SK-N-SH (cell line): ENCODE data around the gene PDGFA. TPM values are rescaled to one million over a fixed set of nuclear protein-coding genes. Genes with fewer than 3 reads are reported as not detected.

Source experiments
- CTCF ChIA-PET: fragments of 300-600, 350-600 bp; formaldehyde crosslinking; extraction: SDS; loops from one replicate; lab custom pipeline; 2021; lab: Yijun Ruan, JAX
- POLR2A ChIA-PET: fragments of 350-600 bp; sonication (Branson Sonifier 250); formaldehyde crosslinking; extraction: SDS; loops from one replicate; lab custom pipeline; 2020; ENCODE audit warnings: antibody characterized with exemption, inconsistent platforms; lab: Yijun Ruan, JAX
- DNase-seq: peaks from one replicate; pipeline ENCODE4 v3.0.0; 2012
- H2AFZ ChIP-seq: fragments of 200-600 bp; sonication (generic); 2 replicates; pipeline ENCODE4 v1.8.1; 2016; ENCODE audit warnings: antibody characterized with exemption, mild to moderate bottlenecking, low read depth
- H3F3A ChIP-seq: fragments of 200-600 bp; sonication (generic); replicated peaks from 2 replicates; pipeline ENCODE3; 2016; ENCODE audit warnings: antibody characterized with exemption, mild to moderate bottlenecking; ENCODE audit not compliant: insufficient read depth
- H3K27ac ChIP-seq, 2 experiments: fragments of 200-500 bp in 1 of 2; fragments of 200-600 bp in 1 of 2; sonication (Bioruptor generic) in 1 of 2; sonication (generic), shearing (Covaris generic) in 1 of 2; 2 replicates each; pipeline versions ENCODE4 v1.5.1 to v1.6.1; 2014 to 2016; ENCODE audit warnings: low read depth in 2 of 2, inconsistent platforms in 1 of 2, low read length in 1 of 2, mild to moderate bottlenecking in 1 of 2, mixed read lengths in 1 of 2
- H3K27me3 ChIP-seq: fragments of 200-600 bp; sonication (generic), shearing (Covaris generic); 2 replicates; pipeline ENCODE4 v1.6.1; 2016; ENCODE audit warnings: mixed run types; ENCODE audit not compliant: insufficient read depth
- H3K36me3 ChIP-seq, 2 experiments: fragments of 200-500 bp in 1 of 2; fragments of 200-600 bp in 1 of 2; sonication (Bioruptor generic) in 1 of 2; sonication (generic) in 1 of 2; replicated peaks in 1 of 2; 2 replicates each; pipeline versions ENCODE3 to v1.5.1; 2014 to 2016; ENCODE audit warnings: low read length in 1 of 2, mild to moderate bottlenecking in 1 of 2; ENCODE audit not compliant: insufficient read depth in 2 of 2, control insufficient read depth in 1 of 2
- H3K4me1 ChIP-seq, 2 experiments: fragments of 200-500 bp in 1 of 2; fragments of 200-600 bp in 1 of 2; sonication (Bioruptor generic) in 1 of 2; sonication (generic), shearing (Covaris generic) in 1 of 2; 2 replicates each; pipeline versions ENCODE4 v1.5.1 to v1.6.1; 2014 to 2016; ENCODE audit warnings: low read depth in 1 of 2, low read length in 1 of 2, mixed run types in 1 of 2; ENCODE audit not compliant: insufficient read depth in 2 of 2, control insufficient read depth in 1 of 2
- H3K4me2 ChIP-seq: fragments of 200-600 bp; sonication (generic), shearing (Covaris generic); 2 replicates; pipeline ENCODE4 v1.6.1; 2017; ENCODE audit warnings: mixed run types
- H3K4me3 ChIP-seq, 2 experiments: fragments of 200-500 bp in 1 of 2; fragments of 200-600 bp in 1 of 2; sonication (Bioruptor generic) in 1 of 2; sonication (generic), shearing (Covaris generic) in 1 of 2; 2 replicates each; pipeline versions ENCODE4 v1.5.1 to v1.8.1; 2014 to 2016; ENCODE audit warnings: low read depth in 2 of 2, inconsistent platforms in 1 of 2, low read length in 1 of 2, mild to moderate bottlenecking in 1 of 2, mixed read lengths in 1 of 2, moderate library complexity in 1 of 2
- H3K79me2 ChIP-seq: fragments of 200-600 bp; sonication (generic); 2 replicates; pipeline ENCODE4 v1.8.1; 2017; ENCODE audit warnings: mild to moderate bottlenecking; ENCODE audit not compliant: insufficient read depth
- H3K9ac ChIP-seq: fragments of 200-600 bp; sonication (generic); 2 replicates; pipeline ENCODE4 v1.6.1; 2017; ENCODE audit warnings: mixed run types
- H3K9me2 ChIP-seq: fragments of 200-600 bp; sonication (generic); 2 replicates; pipeline ENCODE4 v1.6.1; 2017; ENCODE audit warnings: mixed run types
- H3K9me3 ChIP-seq: fragments of 200-600 bp; sonication (generic); 2 replicates; pipeline ENCODE4 v1.6.1; 2017; ENCODE audit warnings: mixed run types, mild to moderate bottlenecking, moderate library complexity
- H4K20me1 ChIP-seq: fragments of 200-600 bp; sonication (generic); 2 replicates; pipeline ENCODE4 v1.6.1; 2017; ENCODE audit warnings: mild to moderate bottlenecking, mixed run types; ENCODE audit not compliant: insufficient read depth
- CHD2 ChIP-seq: fragments of 150-350 bp; IDR thresholded peaks from 2 replicates; pipeline ENCODE4 v1.6.1; 2018; ENCODE audit warnings: low read length; ENCODE audit not compliant: partially characterized antibody
- MEF2A ChIP-seq: IDR thresholded peaks from 2 replicates; pipeline ENCODE4 v1.4.0; 2012; ENCODE audit warnings: low read depth, borderline replicate concordance
- NRF1 ChIP-seq: IDR thresholded peaks from 2 replicates; pipeline ENCODE4 v1.6.1; 2012; ENCODE audit warnings: low read depth, mild to moderate bottlenecking, low read length
- RAD21 ChIP-seq: IDR thresholded peaks from 2 replicates; pipeline ENCODE4 v1.6.1; 2012; ENCODE audit warnings: mild to moderate bottlenecking, low read length
- RCOR1 ChIP-seq: fragments of 150-350 bp; IDR thresholded peaks from 2 replicates; pipeline ENCODE4 v1.6.1; 2017; ENCODE audit warnings: antibody characterized with exemption, low read length
- RXRA ChIP-seq: IDR thresholded peaks from 2 replicates; pipeline ENCODE4 v1.4.0; 2012; ENCODE audit warnings: low read depth, mild to moderate bottlenecking, borderline replicate concordance
- SIN3A ChIP-seq: IDR thresholded peaks from 2 replicates; pipeline ENCODE4 v1.6.1; 2012; ENCODE audit warnings: low read depth, mild to moderate bottlenecking, low read length, moderate library complexity, borderline replicate concordance
- TAF1 ChIP-seq: IDR thresholded peaks from 2 replicates; pipeline ENCODE4 v1.6.1; 2012; ENCODE audit warnings: low read depth, mild to moderate bottlenecking, low read length, moderate library complexity, borderline replicate concordance
- TCF12 ChIP-seq: IDR thresholded peaks from 2 replicates; pipeline ENCODE4 v1.4.0; 2012
- TEAD4 ChIP-seq: IDR thresholded peaks from 2 replicates; pipeline ENCODE4 v1.4.0; 2012; ENCODE audit warnings: mild to moderate bottlenecking, borderline replicate concordance; ENCODE audit not compliant: insufficient read depth
- YY1 ChIP-seq: IDR thresholded peaks from 2 replicates; pipeline ENCODE4 v1.4.0; 2012; ENCODE audit warnings: low read depth, mild to moderate bottlenecking
- WGBS: methylation state at CpG from one replicate; pipeline ENCODE4 v1.1.6; 2017; ENCODE audit warnings: low lambda C conversion rate; 5-methylcytosine and 5-hydroxymethylcytosine counted together
- polyA plus RNA-seq, 3 experiments: library from polyadenylated mRNA; depleted of rRNA; stranded (reverse); fragments of >200 nt; gene quantifications; 2 replicates each; pipeline ENCODE4 v1.2.3, GENCODE V29; 2012
- TF ChIP-seq, protein P1 (sequence below): fragments of 150-350 bp; IDR thresholded peaks from 2 replicates; pipeline ENCODE4 v1.6.1; 2016; ENCODE audit warnings: mild to moderate bottlenecking, low read depth, low read length
- TF ChIP-seq, protein P2 (sequence below): fragments of 150-350 bp; IDR thresholded peaks from 2 replicates; pipeline ENCODE4 v1.6.1; 2017; ENCODE audit warnings: antibody characterized with exemption, low read length, low read depth, borderline replicate concordance
- TF ChIP-seq, protein P3 (sequence below): IDR thresholded peaks from 2 replicates; pipeline ENCODE4 v1.4.0; 2012; ENCODE audit warnings: low read depth, borderline replicate concordance
- TF ChIP-seq, protein P4 (sequence below): IDR thresholded peaks from 2 replicates; pipeline ENCODE4 v1.4.0; 2012; ENCODE audit warnings: low read depth
- TF ChIP-seq, protein P5 (sequence below): IDR thresholded peaks from 2 replicates; pipeline ENCODE4; 2012
- TF ChIP-seq, protein P6 (sequence below): fragments of 200-600 bp; sonication (generic); IDR thresholded peaks from 2 replicates; pipeline ENCODE4 v1.6.1; 2017; ENCODE audit warnings: antibody characterized with exemption, mild to moderate bottlenecking, moderate library complexity

PDGFA gene
- polyA plus RNA-seq, 1 of the 3 experiments (the other 2 are of a cell fraction), result 18.9 TPM

DNA sequence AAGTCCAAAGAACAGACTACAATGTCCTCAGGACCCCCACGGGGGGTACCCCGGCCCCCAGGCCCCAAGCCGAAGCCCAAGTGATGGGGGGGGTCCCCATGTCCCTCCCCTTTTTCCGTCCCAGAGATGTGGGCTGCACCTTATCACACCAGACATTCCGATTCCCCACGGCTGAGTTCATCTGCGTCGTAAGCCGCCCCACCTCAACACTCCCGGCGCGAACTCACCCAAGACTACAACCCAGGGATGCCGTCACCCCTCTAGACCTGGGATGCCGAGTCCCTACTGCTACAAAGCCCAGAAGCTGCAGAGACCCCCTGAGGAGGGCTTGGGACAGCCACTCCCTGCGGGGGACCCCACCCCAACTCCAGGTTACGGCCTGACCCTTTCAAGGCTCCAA, 14.5 kb downstream of the PDGFA start:
- H2AFZ ChIP-seq, result no peak overlapping the region
- no peak overlapping the region for H3K4me3 ChIP-seq
- no peak overlapping the region for H3K4me2 ChIP-seq
- no peaks in the 10 kb centered on the region for H3K9me3 ChIP-seq
- peaks cover 20 to 47% of the 10 kb centered on the region in 2 experiments for H3K36me3 ChIP-seq
- no peak for TF ChIP-seq MEF2A
- no peak for TF ChIP-seq TEAD4
- no peak for TF ChIP-seq RXRA
- TF ChIP-seq RCOR1, result no peak
- no peak for TF ChIP-seq TAF1
- TF ChIP-seq, protein P1, sequence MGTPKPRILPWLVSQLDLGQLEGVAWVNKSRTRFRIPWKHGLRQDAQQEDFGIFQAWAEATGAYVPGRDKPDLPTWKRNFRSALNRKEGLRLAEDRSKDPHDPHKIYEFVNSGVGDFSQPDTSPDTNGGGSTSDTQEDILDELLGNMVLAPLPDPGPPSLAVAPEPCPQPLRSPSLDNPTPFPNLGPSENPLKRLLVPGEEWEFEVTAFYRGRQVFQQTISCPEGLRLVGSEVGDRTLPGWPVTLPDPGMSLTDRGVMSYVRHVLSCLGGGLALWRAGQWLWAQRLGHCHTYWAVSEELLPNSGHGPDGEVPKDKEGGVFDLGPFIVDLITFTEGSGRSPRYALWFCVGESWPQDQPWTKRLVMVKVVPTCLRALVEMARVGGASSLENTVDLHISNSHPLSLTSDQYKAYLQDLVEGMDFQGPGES, result no peak
- TF ChIP-seq, protein P2, sequence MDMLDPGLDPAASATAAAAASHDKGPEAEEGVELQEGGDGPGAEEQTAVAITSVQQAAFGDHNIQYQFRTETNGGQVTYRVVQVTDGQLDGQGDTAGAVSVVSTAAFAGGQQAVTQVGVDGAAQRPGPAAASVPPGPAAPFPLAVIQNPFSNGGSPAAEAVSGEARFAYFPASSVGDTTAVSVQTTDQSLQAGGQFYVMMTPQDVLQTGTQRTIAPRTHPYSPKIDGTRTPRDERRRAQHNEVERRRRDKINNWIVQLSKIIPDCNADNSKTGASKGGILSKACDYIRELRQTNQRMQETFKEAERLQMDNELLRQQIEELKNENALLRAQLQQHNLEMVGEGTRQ, result no peak
- no peak for TF ChIP-seq CHD2
- TF ChIP-seq, protein P3, sequence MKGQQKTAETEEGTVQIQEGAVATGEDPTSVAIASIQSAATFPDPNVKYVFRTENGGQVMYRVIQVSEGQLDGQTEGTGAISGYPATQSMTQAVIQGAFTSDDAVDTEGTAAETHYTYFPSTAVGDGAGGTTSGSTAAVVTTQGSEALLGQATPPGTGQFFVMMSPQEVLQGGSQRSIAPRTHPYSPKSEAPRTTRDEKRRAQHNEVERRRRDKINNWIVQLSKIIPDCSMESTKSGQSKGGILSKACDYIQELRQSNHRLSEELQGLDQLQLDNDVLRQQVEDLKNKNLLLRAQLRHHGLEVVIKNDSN, result no peak
- TF ChIP-seq SIN3A, result no peak
- TF ChIP-seq NRF1, result no peak
- no peak for TF ChIP-seq RAD21
- TF ChIP-seq, protein P4, sequence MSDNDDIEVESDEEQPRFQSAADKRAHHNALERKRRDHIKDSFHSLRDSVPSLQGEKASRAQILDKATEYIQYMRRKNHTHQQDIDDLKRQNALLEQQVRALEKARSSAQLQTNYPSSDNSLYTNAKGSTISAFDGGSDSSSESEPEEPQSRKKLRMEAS, result no peak
- TF ChIP-seq, protein P5, sequence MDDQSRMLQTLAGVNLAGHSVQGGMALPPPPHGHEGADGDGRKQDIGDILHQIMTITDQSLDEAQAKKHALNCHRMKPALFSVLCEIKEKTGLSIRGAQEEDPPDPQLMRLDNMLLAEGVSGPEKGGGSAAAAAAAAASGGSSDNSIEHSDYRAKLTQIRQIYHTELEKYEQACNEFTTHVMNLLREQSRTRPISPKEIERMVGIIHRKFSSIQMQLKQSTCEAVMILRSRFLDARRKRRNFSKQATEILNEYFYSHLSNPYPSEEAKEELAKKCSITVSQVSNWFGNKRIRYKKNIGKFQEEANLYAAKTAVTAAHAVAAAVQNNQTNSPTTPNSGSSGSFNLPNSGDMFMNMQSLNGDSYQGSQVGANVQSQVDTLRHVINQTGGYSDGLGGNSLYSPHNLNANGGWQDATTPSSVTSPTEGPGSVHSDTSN, result no peak
- no peak for TF ChIP-seq YY1
- TF ChIP-seq, protein P6, sequence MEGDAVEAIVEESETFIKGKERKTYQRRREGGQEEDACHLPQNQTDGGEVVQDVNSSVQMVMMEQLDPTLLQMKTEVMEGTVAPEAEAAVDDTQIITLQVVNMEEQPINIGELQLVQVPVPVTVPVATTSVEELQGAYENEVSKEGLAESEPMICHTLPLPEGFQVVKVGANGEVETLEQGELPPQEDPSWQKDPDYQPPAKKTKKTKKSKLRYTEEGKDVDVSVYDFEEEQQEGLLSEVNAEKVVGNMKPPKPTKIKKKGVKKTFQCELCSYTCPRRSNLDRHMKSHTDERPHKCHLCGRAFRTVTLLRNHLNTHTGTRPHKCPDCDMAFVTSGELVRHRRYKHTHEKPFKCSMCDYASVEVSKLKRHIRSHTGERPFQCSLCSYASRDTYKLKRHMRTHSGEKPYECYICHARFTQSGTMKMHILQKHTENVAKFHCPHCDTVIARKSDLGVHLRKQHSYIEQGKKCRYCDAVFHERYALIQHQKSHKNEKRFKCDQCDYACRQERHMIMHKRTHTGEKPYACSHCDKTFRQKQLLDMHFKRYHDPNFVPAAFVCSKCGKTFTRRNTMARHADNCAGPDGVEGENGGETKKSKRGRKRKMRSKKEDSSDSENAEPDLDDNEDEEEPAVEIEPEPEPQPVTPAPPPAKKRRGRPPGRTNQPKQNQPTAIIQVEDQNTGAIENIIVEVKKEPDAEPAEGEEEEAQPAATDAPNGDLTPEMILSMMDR, result no peak
- no peak for TF ChIP-seq TCF12
- WGBS, result 91% methylated on average over 14 of the region's 16 CpGs
- H4K20me1 ChIP-seq, result peaks cover 83% of the 10 kb centered on the region
- no peak overlapping the region for H3K9ac ChIP-seq
- no peak overlapping the region for H3K27ac ChIP-seq
- DNase-seq, result no peak
- no peaks in the 10 kb centered on the region for H3K9me2 ChIP-seq
- peaks cover 12% of the 10 kb centered on the region for H3F3A ChIP-seq
- peaks cover 78% of the 10 kb centered on the region for H3K79me2 ChIP-seq
- H3K27me3 ChIP-seq, result no peaks in the 10 kb centered on the region
- CTCF ChIA-PET, result no interaction called here
- no peaks in the 10 kb centered on the region for H3K4me1 ChIP-seq
- POLR2A ChIA-PET, result no interaction called here
